Endometrium (tissue), 2 donors: ENCODE measurements around the gene CMSS1.

Experiments
- FAIRE-seq: peaks from 2 replicates; lab custom pipeline; 2012; peaks lifted over from hg19 to GRCh38; lab: Jason Lieb, UNC
- donor health status: control.
- donor health status: control.

Gene CMSS1

GRCh38 chr3:99999536-99999935 is 181.9 kb downstream of the CMSS1 start:
- FAIRE-seq = no peak

GRCh38 chr3:100001083-100001482 is 183.4 kb downstream of the CMSS1 start:
- FAIRE-seq = no peak

GRCh38 chr3:100001526-100002270 is 184.0 kb downstream of the CMSS1 start:
- no peak for FAIRE-seq

GRCh38 chr3:100002599-100003350 is 185.1 kb downstream of the CMSS1 start:
- FAIRE-seq = no peak

GRCh38 chr3:100003609-100004503 is 186.2 kb downstream of the CMSS1 start:
- no peak for FAIRE-seq

GRCh38 chr3:100004931-100005330 is 187.3 kb downstream of the CMSS1 start:
- FAIRE-seq = no peak

- no peak for FAIRE-seq
Observed at GRCh38 chr3:100005665-100006393, 188.2 kb downstream of the CMSS1 start.

GRCh38 chr3:100006570-100007271 is 189.1 kb downstream of the CMSS1 start:
- peak; percentile 85 for FAIRE-seq

- FAIRE-seq = no peak
Observed at GRCh38 chr3:100007313-100007712, 189.7 kb downstream of the CMSS1 start.

- no peak for FAIRE-seq
Observed at GRCh38 chr3:100008081-100008698, 190.5 kb downstream of the CMSS1 start.

GRCh38 chr3:100009276-100010086 is 191.8 kb downstream of the CMSS1 start:
- FAIRE-seq = no peak

- FAIRE-seq = no peak
Observed at GRCh38 chr3:100010087-100010417, 192.4 kb downstream of the CMSS1 start.

- FAIRE-seq = no peak
Observed at GRCh38 chr3:100018806-100019205, 201.1 kb downstream of the CMSS1 start.

GRCh38 chr3:100019719-100020118 is 202.1 kb downstream of the CMSS1 start:
- FAIRE-seq = no peak

- no peak for FAIRE-seq
Observed at GRCh38 chr3:100020876-100021644, 203.4 kb downstream of the CMSS1 start.

- FAIRE-seq = no peak
Observed at GRCh38 chr3:100022506-100022905, 204.8 kb downstream of the CMSS1 start.

- no peak for FAIRE-seq
Observed at GRCh38 chr3:100023150-100023549, 205.5 kb downstream of the CMSS1 start.

GRCh38 chr3:100023595-100023994 is 205.9 kb downstream of the CMSS1 start:
- FAIRE-seq = no peak
